HFFc6 (cell line): Measurements from ENCODE around the gene DUSP16. TPM values are rescaled to one million over a fixed set of nuclear protein-coding genes. Genes with fewer than 3 reads are reported as not detected.
"Not testable (repeated sequence)": the region's sequence is repeated elsewhere in the genome, so short reads cannot be mapped to it uniquely, and the experiment has no call there.

Experiments used
- DNase-seq: peaks from one replicate; pipeline ENCODE4 v3.0.0-alpha.2; 2018
- H3K27ac Mint-ChIP-seq: 2 replicates; pipeline ENCODE4 v1.8.0; 2020; ENCODE audit warnings: mild to moderate bottlenecking, mixed read lengths
- H3K27me3 Mint-ChIP-seq: 2 replicates; pipeline ENCODE4 v1.8.0; 2021; ENCODE audit warnings: mild to moderate bottlenecking, moderate library complexity, mixed read lengths; ENCODE audit not compliant: insufficient read depth
- H3K36me3 Mint-ChIP-seq: 2 replicates; pipeline ENCODE4 v1.8.0; 2021; ENCODE audit warnings: low read depth, mixed read lengths
- H3K4me1 Mint-ChIP-seq: 2 replicates; pipeline ENCODE4 v1.8.0; 2020; ENCODE audit warnings: low read depth, mixed read lengths
- H3K4me3 Mint-ChIP-seq: 2 replicates; pipeline ENCODE4 v1.8.0; 2020; ENCODE audit warnings: mild to moderate bottlenecking, moderate library complexity, mixed read lengths
- H3K9me3 Mint-ChIP-seq: 2 replicates; pipeline ENCODE4 v1.8.0; 2020; ENCODE audit warnings: mild to moderate bottlenecking, mixed read lengths
- total RNA-seq, 6 experiments: library from RNA; stranded (reverse); fragmentation: NEBNext Ultra II Directional; extraction: Animal tissue kit (Norgen Biotek cat#: 25700); gene quantifications; 2 replicates in 1 of 6; 3 replicates in 5 of 6; pipeline ENCODE4 v1.2.3, GENCODE V29; 2021
- TF ChIP-seq, protein P1 (sequence below): fragments of 200-600 bp; sonication (generic); IDR thresholded peaks from 2 replicates; pipeline ENCODE4 v1.5.0; 2021; ENCODE audit warnings: antibody characterized with exemption, mild to moderate bottlenecking

DUSP16 gene
- total RNA-seq, 6 experiments from 2014 or later = 5.9 to 8.9 (median 7.4) TPM

DNA sequence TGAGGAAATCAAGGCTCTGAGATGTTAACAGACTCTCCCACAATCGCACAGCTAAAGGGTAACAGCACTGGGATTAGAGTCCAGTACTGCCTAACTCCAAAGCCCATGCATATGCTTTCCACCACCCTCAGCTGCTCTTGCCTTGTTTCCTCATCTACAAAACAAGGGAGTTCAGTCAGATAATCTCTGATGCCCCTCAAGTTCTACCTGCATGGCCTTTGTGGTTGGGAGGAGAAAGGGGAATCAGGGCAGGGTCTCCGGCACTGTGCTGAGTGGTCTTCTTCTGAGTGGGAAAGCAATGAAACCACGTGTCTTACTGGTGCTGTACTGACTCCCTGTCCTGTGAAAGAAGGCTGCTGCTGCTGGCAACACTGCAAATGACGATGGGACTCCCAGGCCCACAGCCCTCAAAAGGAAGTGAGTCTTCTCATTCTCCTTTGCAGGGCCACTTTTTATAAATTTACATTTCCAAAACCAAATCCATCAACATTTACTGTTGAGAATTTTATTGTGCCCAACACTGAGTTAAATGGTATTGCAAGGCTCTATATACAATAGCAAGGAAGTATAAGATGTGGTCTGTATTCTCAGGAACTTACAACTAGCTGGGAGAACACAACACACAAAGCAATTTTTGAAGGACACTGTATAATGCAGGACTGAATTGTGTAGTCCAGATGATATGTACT, 19.7 kb upstream of the DUSP16 start:
- DNase-seq = no peak
- no peaks in the 10 kb centered on the region for H3K36me3 Mint-ChIP-seq
- H3K27me3 Mint-ChIP-seq = peaks cover 5% of the 10 kb centered on the region
- no peaks in the 10 kb centered on the region for H3K9me3 Mint-ChIP-seq
- H3K27ac Mint-ChIP-seq = no peak overlapping the region
- TF ChIP-seq, protein P1, sequence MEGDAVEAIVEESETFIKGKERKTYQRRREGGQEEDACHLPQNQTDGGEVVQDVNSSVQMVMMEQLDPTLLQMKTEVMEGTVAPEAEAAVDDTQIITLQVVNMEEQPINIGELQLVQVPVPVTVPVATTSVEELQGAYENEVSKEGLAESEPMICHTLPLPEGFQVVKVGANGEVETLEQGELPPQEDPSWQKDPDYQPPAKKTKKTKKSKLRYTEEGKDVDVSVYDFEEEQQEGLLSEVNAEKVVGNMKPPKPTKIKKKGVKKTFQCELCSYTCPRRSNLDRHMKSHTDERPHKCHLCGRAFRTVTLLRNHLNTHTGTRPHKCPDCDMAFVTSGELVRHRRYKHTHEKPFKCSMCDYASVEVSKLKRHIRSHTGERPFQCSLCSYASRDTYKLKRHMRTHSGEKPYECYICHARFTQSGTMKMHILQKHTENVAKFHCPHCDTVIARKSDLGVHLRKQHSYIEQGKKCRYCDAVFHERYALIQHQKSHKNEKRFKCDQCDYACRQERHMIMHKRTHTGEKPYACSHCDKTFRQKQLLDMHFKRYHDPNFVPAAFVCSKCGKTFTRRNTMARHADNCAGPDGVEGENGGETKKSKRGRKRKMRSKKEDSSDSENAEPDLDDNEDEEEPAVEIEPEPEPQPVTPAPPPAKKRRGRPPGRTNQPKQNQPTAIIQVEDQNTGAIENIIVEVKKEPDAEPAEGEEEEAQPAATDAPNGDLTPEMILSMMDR = no peak
- no peak overlapping the region for H3K4me3 Mint-ChIP-seq
- peaks cover 13% of the 10 kb centered on the region for H3K4me1 Mint-ChIP-seq

- H3K27me3 Mint-ChIP-seq, H3K9me3 Mint-ChIP-seq, H3K36me3 Mint-ChIP-seq, H3K27ac Mint-ChIP-seq, DNase-seq, H3K4me3 Mint-ChIP-seq: not testable (repeated sequence)
- peaks cover 13% of the 10 kb centered on the region for H3K4me1 Mint-ChIP-seq
Observed at GRCh38 chr12:12580716-12581115, 18.1 kb upstream of the DUSP16 start.

DNA sequence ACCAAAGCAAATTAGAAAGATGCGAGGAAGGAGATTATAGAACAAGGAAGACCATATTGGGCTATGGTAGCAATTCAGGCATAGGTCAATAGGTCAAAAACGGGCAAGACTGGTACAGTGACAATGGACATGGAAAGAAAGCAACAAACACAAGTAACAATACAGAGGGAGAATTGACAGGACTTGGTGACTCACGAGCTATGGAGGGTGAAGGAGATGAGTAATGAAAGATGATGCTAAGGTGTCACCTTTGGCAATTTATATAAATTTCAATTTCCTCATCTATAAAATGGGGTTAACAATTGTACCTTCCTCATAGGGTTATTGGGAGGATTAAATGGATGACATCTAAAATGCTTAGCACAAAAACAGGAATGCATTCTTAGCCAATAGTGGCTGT, 15.1 kb upstream of the DUSP16 start:
- Mint-ChIP-seq H3K27ac (no peak overlapping the region), H3K36me3 (no peaks in the 10 kb centered on the region), H3K4me1 (peaks cover 7% of the 10 kb centered on the region), H3K27me3 (peaks cover 5% of the 10 kb centered on the region), H3K9me3 (no peaks in the 10 kb centered on the region), H3K4me3 (no peak overlapping the region)
- TF ChIP-seq, protein P1 = no peak
- DNase-seq = no peak

DNA sequence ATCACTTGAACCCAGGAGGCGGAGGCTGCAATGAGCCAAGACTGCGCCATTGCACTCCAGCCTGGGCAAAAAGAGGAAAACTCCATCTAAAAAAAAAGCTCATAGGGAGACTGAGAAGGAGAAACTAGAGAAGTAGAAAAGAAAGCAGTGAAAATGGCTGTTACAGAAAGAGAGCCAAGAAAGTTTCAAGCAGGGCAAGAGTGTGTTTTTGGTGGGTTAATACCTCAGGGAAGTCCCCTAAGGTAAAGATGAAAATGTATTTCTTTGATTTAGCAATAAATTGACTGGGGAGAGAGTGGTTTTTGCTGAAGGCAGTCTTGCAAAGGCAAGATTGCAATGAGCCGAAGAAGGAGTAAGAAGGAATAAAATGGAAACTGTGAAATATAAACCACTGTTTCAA, 10.0 kb upstream of the DUSP16 start:
- H3K4me3 Mint-ChIP-seq = no peak overlapping the region
- no peaks in the 10 kb centered on the region for H3K36me3 Mint-ChIP-seq

GRCh38 chr12:12565971-12566370, 3.3 kb upstream of the DUSP16 start:
- not testable (repeated sequence) for H3K9me3 Mint-ChIP-seq, H3K27me3 Mint-ChIP-seq, H3K4me3 Mint-ChIP-seq, H3K36me3 Mint-ChIP-seq, H3K27ac Mint-ChIP-seq, DNase-seq
- peaks cover 14% of the 10 kb centered on the region for H3K4me1 Mint-ChIP-seq

More for the DNA sequence above, 10.0 kb upstream of the DUSP16 start:
- no peak overlapping the region for H3K27ac Mint-ChIP-seq
- 0 out of 2 replicates have a peak, but pooled peaks cover 2% of the 10 kb centered on the region for H3K4me1 Mint-ChIP-seq
- H3K9me3 Mint-ChIP-seq = no peaks in the 10 kb centered on the region
- no peak for DNase-seq
- peaks cover 5% of the 10 kb centered on the region for H3K27me3 Mint-ChIP-seq
- TF ChIP-seq, protein P1 = no peak

- Mint-ChIP-seq H3K4me1 (peaks cover 23% of the 10 kb centered on the region), H3K36me3 (peaks cover 4% of the 10 kb centered on the region; the same call in 1 of the 2 replicates), H3K27ac (no peak overlapping the region), H3K4me3 (no peak overlapping the region), H3K27me3 (peaks cover 5% of the 10 kb centered on the region), H3K9me3 (no peaks in the 10 kb centered on the region; the same call in 1 of the 2 replicates)
- no peak for DNase-seq
- TF ChIP-seq, protein P1 = no peak
Observed at GRCh38 chr12:12564911-12565310, 2.2 kb upstream of the DUSP16 start.
